Smooth muscle cell (in vitro differentiated cells): ENCODE results near the gene KLHL40. TPM values are rescaled to one million over a fixed set of nuclear protein-coding genes. Genes with fewer than 3 reads are reported as not detected.

Source experiments
- DNase-seq: peaks from one replicate; lab custom pipeline; 2025; ENCODE audit not compliant: unreplicated experiment; lab: John Stamatoyannopoulos, UW
- H2AFZ ChIP-seq: fragments of 200-600 bp; sonication (generic); 2 replicates; pipeline ENCODE4 v1.6.0; 2016; ENCODE audit warnings: antibody characterized with exemption, low read depth, mild to moderate bottlenecking
- H3F3A ChIP-seq: fragments of 200-600 bp; sonication (generic); 2 replicates; pipeline ENCODE4 v1.6.0; 2017; ENCODE audit warnings: antibody characterized with exemption, low read depth
- H3K27ac ChIP-seq: fragments of 200-600 bp; sonication (generic); 2 replicates; pipeline ENCODE4 v1.5.1; 2016; ENCODE audit warnings: low read depth, mild to moderate bottlenecking
- H3K27me3 ChIP-seq: fragments of 200-600 bp; sonication (generic); 2 replicates; pipeline ENCODE4 v1.6.1; 2016; ENCODE audit warnings: low read depth, mild to moderate bottlenecking
- H3K36me3 ChIP-seq: fragments of 200-600 bp; sonication (generic); 2 replicates; pipeline ENCODE4 v1.5.1; 2016; ENCODE audit warnings: low read depth
- H3K4me1 ChIP-seq: fragments of 200-600 bp; sonication (generic); 2 replicates; pipeline ENCODE4 v1.5.1; 2016; ENCODE audit warnings: low read depth
- H3K4me2 ChIP-seq: fragments of 200-600 bp; sonication (generic); 2 replicates; pipeline ENCODE4 v1.6.0; 2016; ENCODE audit warnings: mild to moderate bottlenecking
- H3K4me3 ChIP-seq: fragments of 200-600 bp; sonication (generic); 2 replicates; pipeline ENCODE4 v1.5.1; 2016; ENCODE audit warnings: mild to moderate bottlenecking
- H3K79me2 ChIP-seq: fragments of 200-600 bp; sonication (generic); 2 replicates; pipeline ENCODE4 v1.6.0; 2016; ENCODE audit warnings: low read depth, mild to moderate bottlenecking
- H3K9ac ChIP-seq: fragments of 200-600 bp; sonication (generic); 2 replicates; pipeline ENCODE4 v1.6.0; 2016; ENCODE audit warnings: low read depth
- H3K9me3 ChIP-seq: fragments of 200-600 bp; sonication (generic); replicated peaks from 2 replicates; pipeline ENCODE4 v1.5.1; 2016; ENCODE audit warnings: low read depth
- H4K20me1 ChIP-seq: fragments of 200-600 bp; sonication (generic); 2 replicates; pipeline ENCODE4 v1.6.0; 2016; ENCODE audit warnings: low read depth
- CTCF ChIP-seq: fragments of 200-600 bp; sonication (generic); IDR thresholded peaks from 2 replicates; pipeline ENCODE4 v1.5.1; 2017; ENCODE audit warnings: borderline replicate concordance, mild to moderate bottlenecking, antibody characterized with exemption; ENCODE audit not compliant: insufficient read depth, poor library complexity, severe bottlenecking
- WGBS: methylation state at CpG from one replicate; pipeline ENCODE4 v1.1.7; 2016; ENCODE audit warnings: low lambda C conversion rate; 5-methylcytosine and 5-hydroxymethylcytosine counted together
- polyA plus RNA-seq: library from polyadenylated mRNA; unstranded; fragments of >200 nt; fragmentation: Nextera tagmentation; extraction: Ambion mirVana; gene quantifications from 2 replicates; pipeline ENCODE4 v1.2.1, GENCODE V29; 2016
- total RNA-seq: library from RNA; depleted of rRNA; stranded (reverse); fragments of >200 nt; gene quantifications from 2 replicates; pipeline ENCODE4 v1.2.3, GENCODE V29; 2014

KLHL40 gene
- total and polyA plus RNA-seq, 2 experiments from 2014 or later, result not detected

DNA sequence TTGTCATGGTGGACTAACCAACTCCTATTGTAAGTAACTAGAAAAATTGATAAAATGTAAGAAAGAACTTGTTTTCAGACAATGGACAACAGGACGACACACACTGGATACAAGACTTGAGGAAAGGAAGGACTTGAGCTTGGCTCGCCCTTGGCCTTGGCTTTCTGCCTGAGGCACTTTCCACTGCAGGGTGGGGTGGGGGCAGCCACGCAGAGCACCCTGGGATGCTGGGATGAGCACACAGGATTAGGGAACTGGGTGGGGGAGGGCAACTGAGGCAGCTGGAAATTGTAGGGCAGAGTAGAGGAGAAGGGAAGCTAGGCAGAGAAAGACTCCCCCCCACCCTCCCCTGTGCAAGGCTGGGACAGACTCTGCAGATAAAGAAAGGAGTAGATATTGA lies 42.7 kb downstream of the KLHL40 start:
- no peak overlapping the region for H3K4me3 ChIP-seq
- WGBS, result 55% methylated on average over 3 of the region's 3 CpGs
- peaks cover under 1% of the 10 kb centered on the region for H3K4me1 ChIP-seq
- no peaks in the 10 kb centered on the region for H3K27me3 ChIP-seq
- no peak for TF ChIP-seq CTCF
- H3K9me3 ChIP-seq, result no peaks in the 10 kb centered on the region
- H3K4me2 ChIP-seq, result no peak overlapping the region
- no peaks in the 10 kb centered on the region for H3K36me3 ChIP-seq
- no peak overlapping the region for H2AFZ ChIP-seq
- H4K20me1 ChIP-seq, result no peaks in the 10 kb centered on the region
- DNase-seq, result no peak
- no peak overlapping the region for H3K9ac ChIP-seq
- H3K79me2 ChIP-seq, result no peaks in the 10 kb centered on the region
- H3K27ac ChIP-seq, result no peak overlapping the region
- no peaks in the 10 kb centered on the region for H3F3A ChIP-seq

DNA sequence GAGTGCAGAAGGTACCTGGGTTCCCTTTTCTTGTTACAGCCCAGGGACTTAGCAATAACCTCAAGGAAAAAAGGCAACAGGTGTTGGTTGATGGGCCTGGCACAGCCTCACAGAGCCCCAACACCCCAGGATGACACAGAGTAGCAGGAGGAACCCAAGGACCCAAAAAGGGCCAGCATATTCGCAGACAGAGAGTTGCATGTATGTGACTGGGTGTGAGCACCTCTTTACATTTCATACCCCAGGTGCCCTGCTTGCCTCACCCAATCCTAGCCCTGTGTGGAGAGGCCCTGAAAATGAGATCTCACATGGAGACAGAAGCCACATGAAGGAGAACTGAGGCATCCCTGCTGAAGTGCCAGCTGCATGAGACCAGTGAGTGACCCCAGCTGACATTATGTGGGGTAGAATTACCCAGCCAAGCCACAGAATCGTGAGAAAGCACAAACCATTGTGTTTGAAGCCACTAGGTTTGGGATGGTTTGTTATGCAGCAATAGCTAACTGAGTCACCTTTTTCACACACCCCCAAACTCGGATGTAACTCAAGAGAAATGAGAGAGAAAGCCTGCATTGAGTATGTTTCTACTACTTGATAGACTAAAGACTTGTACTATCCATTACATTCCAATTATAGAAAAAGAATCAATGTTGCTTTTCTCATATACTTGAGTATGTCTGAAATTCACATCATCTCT lies 43.5 kb downstream of the KLHL40 start:
- Histone ChIP-seq H3K4me3 (no peak overlapping the region), H3K79me2 (no peaks in the 10 kb centered on the region), H2AFZ (no peak overlapping the region), H4K20me1 (no peaks in the 10 kb centered on the region), H3K4me1 (peaks cover 4% of the 10 kb centered on the region), H3K9me3 (no peaks in the 10 kb centered on the region), H3K36me3 (no peaks in the 10 kb centered on the region), H3K27me3 (no peaks in the 10 kb centered on the region), H3K27ac (no peak overlapping the region), H3F3A (no peaks in the 10 kb centered on the region), H3K9ac (no peak overlapping the region), H3K4me2 (no peak overlapping the region)
- no peak for TF ChIP-seq CTCF
- WGBS, result 86% methylated on average over 3 of the region's 3 CpGs
- no peak for DNase-seq

DNA sequence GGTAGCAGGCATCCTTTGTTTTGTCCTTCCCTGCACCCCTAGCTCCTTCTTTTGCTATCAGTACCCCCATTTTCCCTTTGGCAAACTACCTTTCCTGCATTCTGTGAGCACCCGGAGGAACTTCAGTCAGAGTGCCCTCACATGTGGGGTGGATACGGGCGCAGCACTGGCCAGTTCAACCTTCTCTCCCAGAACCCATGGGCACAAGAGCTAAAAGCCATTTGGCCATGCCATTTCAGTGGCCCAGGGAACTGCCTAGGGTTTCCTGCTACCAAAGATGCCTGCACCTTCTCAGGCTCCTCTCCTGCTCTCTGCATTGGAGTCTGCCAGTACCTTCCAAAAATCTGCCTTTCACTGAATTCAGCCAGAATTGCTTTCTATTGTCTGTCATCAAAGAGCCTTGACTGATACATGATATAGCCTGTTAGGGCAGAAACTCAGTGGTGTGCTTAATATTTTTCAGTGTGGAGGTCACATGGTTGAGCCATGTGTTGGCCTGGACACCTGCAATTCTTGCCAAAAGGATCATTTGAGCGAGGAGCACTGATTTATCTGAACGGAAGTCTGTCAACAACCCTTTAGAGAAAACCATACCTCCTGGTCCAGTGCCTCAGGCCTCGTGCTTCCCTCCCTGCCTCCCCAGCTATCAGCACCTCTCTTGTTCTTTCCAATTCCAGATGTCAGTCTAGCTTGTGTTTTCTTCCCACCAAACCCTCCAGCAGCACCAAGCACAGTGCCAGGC lies 44.2 kb downstream of the KLHL40 start:
- no peaks in the 10 kb centered on the region for H3K9me3 ChIP-seq
- H3F3A ChIP-seq, result no peaks in the 10 kb centered on the region
- TF ChIP-seq CTCF, result no peak
- no peak overlapping the region for H3K27ac ChIP-seq
- H3K9ac ChIP-seq, result no peak overlapping the region
- H2AFZ ChIP-seq, result no peak overlapping the region
- no peak overlapping the region for H3K4me2 ChIP-seq
- no peak for DNase-seq
- no peaks in the 10 kb centered on the region for H3K27me3 ChIP-seq
- H3K4me3 ChIP-seq, result no peak overlapping the region
- no peaks in the 10 kb centered on the region for H3K79me2 ChIP-seq
- 90% methylated on average over 6 of the region's 6 CpGs for WGBS
- H4K20me1 ChIP-seq, result no peaks in the 10 kb centered on the region
- peaks cover 4% of the 10 kb centered on the region for H3K4me1 ChIP-seq
- no peaks in the 10 kb centered on the region for H3K36me3 ChIP-seq
